CD4-positive, alpha-beta T cell (primary cell): ENCODE data around the gene NEK5. TPM values are rescaled to one million over a fixed set of nuclear protein-coding genes. Genes with fewer than 3 reads are reported as not detected.

ENCODE experiments used
- ATAC-seq: fragments of 200-7000 bp; cut with Tn5 transposase; one replicate; pipeline ENCODE4 v1.10.0; 2022; ENCODE audit warnings: mild to moderate bottlenecking; ENCODE audit not compliant: poor library complexity
- CTCF ChIA-PET: fragments of 350-600 bp; sonication (Branson Sonifier 250); formaldehyde crosslinking; loops from one replicate; lab custom pipeline; 2021; ENCODE audit warnings: antibody characterized with exemption, inconsistent platforms; lab: Charles Lee
- POLR2A ChIA-PET: fragments of 350-600 bp; sonication (Branson Sonifier 250); formaldehyde crosslinking; loops from one replicate; lab custom pipeline; 2021; ENCODE audit warnings: antibody characterized with exemption, inconsistent platforms; lab: Charles Lee
- DNase-seq, 14 experiments: peaks; one replicate each; pipeline ENCODE4 v3.0.0-alpha.2; 2013 to 2020; ENCODE audit warnings: mixed read lengths in 2 of 14
- H3K27ac ChIP-seq, 2 donors: one replicate each; pipeline versions ENCODE4 v1.5.1 to v1.7.0; 2013; ENCODE audit warnings: low read length in 2 of 2, low read depth in 1 of 2, mild to moderate bottlenecking in 1 of 2
- H3K27me3 ChIP-seq, 2 experiments: 1 replicate in 1 of 2; 2 replicates in 1 of 2; pipeline versions ENCODE4 v1.6.1 to v1.7.0; 2013; ENCODE audit warnings: low read length in 2 of 2, control low read depth in 1 of 2, mild to moderate bottlenecking in 1 of 2, moderate library complexity in 1 of 2; ENCODE audit not compliant: insufficient read depth in 2 of 2, control insufficient read depth in 1 of 2
- H3K36me3 ChIP-seq: one replicate; pipeline ENCODE4 v1.6.1; 2013; ENCODE audit warnings: low read length, control low read depth; ENCODE audit not compliant: insufficient read depth
- H3K4me1 ChIP-seq: one replicate; pipeline ENCODE4 v1.6.1; 2013; ENCODE audit warnings: low read length, control low read depth; ENCODE audit not compliant: insufficient read depth
- H3K4me3 ChIP-seq: one replicate; pipeline ENCODE4 v1.5.1; 2013; ENCODE audit warnings: mild to moderate bottlenecking, low read length, moderate library complexity
- H3K9me3 ChIP-seq, 2 experiments: 1 replicate in 1 of 2; 2 replicates in 1 of 2; pipeline versions ENCODE4 v1.6.1 to v1.7.0; 2013; ENCODE audit warnings: low read length in 2 of 2, mild to moderate bottlenecking in 2 of 2, control low read depth in 1 of 2, moderate library complexity in 1 of 2; ENCODE audit not compliant: control insufficient read depth in 1 of 2, insufficient read depth in 1 of 2
- H3K27ac Mint-ChIP-seq: one replicate; pipeline ENCODE4 v1.8.0; 2020; ENCODE audit warnings: mixed read lengths
- H3K27me3 Mint-ChIP-seq: one replicate; pipeline ENCODE4 v1.8.0; 2021; ENCODE audit warnings: mixed read lengths
- H3K36me3 Mint-ChIP-seq: one replicate; pipeline ENCODE4 v1.8.0; 2021; ENCODE audit warnings: low read depth, mixed read lengths
- H3K4me1 Mint-ChIP-seq: one replicate; pipeline ENCODE4 v1.8.0; 2021; ENCODE audit warnings: low read depth, mixed read lengths
- H3K4me3 Mint-ChIP-seq: one replicate; pipeline ENCODE4 v1.8.0; 2020; ENCODE audit warnings: mild to moderate bottlenecking, mixed read lengths
- H3K9me3 Mint-ChIP-seq: one replicate; pipeline ENCODE4 v1.8.0; 2020; ENCODE audit warnings: mixed read lengths
- intact Hi-C, 2 experiments: fragments of 100-400 bp; cut with DNase I in 1 of 2; cut with micrococcal nuclease in 1 of 2; formaldehyde crosslinking; loops; one replicate each; pipeline versions ENCODE4 v1.15.1 to v1.9.0; 2023 to 2025; cut with DNase I, micrococcal nuclease
- total RNA-seq, 174 experiments: library from RNA in 2 of 174; stranded (reverse) in 2 of 174; gene quantifications; one replicate each; pipeline ENCODE4 v1.2.3 and lab custom pipeline; 2021 to 2026
- TF ChIP-seq, protein P1 (sequence below): fragments of 200-600 bp; IDR thresholded peaks from one replicate; pipeline ENCODE4 v1.8.0; 2022; ENCODE audit warnings: antibody characterized with exemption, mild to moderate bottlenecking

The NEK5 gene
- total RNA-seq, 2 experiments from 2014 or later: 0.08 TPM; not detected in 1

DNA sequence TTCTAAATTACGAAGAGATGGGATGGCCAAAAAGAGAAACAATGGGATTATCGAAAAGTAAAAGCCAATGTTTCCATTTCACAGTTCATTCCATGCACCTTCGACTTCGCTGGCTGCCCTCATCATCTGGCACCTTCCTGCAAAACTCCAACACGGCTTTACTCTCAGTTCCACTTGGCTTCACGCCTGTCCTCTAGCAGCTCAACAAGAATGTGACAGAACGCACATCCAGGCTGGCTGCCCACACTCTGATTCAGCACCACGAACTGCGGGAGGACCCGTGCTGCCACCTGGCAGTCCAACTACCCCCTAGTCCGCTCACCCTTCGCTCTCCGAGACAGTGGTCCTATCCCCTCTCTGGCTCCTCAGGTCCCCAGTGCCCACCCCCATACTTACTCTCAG lies 129.4 kb downstream of the NEK5 start:
- peaks cover 4% of the 10 kb centered on the region for H3K4me1 Mint-ChIP-seq
- CTCF ChIA-PET: interaction anchor here (1.4 kb wide), 2 partner anchors 128 to 713 kb away, joined by 3 read pairs; no protein-coding TSS in a partner anchor
- peaks cover 8% of the 10 kb centered on the region for H3K27me3 Mint-ChIP-seq
- DNase-seq: no peak
- Histone ChIP-seq H3K36me3 (no peaks in the 10 kb centered on the region), H3K4me1 (no peaks in the 10 kb centered on the region), H3K4me3 (no peak overlapping the region), H3K27ac (no peak overlapping the region), H3K27me3 (peaks cover 0 to 4% of the 10 kb centered on the region in 2 experiments), H3K9me3 (no peaks in the 10 kb centered on the region)
- no peaks in the 10 kb centered on the region for H3K36me3 Mint-ChIP-seq
- H3K4me3 Mint-ChIP-seq: no peak overlapping the region
- TF ChIP-seq, protein P1, sequence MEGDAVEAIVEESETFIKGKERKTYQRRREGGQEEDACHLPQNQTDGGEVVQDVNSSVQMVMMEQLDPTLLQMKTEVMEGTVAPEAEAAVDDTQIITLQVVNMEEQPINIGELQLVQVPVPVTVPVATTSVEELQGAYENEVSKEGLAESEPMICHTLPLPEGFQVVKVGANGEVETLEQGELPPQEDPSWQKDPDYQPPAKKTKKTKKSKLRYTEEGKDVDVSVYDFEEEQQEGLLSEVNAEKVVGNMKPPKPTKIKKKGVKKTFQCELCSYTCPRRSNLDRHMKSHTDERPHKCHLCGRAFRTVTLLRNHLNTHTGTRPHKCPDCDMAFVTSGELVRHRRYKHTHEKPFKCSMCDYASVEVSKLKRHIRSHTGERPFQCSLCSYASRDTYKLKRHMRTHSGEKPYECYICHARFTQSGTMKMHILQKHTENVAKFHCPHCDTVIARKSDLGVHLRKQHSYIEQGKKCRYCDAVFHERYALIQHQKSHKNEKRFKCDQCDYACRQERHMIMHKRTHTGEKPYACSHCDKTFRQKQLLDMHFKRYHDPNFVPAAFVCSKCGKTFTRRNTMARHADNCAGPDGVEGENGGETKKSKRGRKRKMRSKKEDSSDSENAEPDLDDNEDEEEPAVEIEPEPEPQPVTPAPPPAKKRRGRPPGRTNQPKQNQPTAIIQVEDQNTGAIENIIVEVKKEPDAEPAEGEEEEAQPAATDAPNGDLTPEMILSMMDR: no peak
- no peak for ATAC-seq
- H3K9me3 Mint-ChIP-seq: no peaks in the 10 kb centered on the region
- no peak overlapping the region for H3K27ac Mint-ChIP-seq
- POLR2A ChIA-PET: no interaction called here
- intact Hi-C loops: no loop called here

DNA sequence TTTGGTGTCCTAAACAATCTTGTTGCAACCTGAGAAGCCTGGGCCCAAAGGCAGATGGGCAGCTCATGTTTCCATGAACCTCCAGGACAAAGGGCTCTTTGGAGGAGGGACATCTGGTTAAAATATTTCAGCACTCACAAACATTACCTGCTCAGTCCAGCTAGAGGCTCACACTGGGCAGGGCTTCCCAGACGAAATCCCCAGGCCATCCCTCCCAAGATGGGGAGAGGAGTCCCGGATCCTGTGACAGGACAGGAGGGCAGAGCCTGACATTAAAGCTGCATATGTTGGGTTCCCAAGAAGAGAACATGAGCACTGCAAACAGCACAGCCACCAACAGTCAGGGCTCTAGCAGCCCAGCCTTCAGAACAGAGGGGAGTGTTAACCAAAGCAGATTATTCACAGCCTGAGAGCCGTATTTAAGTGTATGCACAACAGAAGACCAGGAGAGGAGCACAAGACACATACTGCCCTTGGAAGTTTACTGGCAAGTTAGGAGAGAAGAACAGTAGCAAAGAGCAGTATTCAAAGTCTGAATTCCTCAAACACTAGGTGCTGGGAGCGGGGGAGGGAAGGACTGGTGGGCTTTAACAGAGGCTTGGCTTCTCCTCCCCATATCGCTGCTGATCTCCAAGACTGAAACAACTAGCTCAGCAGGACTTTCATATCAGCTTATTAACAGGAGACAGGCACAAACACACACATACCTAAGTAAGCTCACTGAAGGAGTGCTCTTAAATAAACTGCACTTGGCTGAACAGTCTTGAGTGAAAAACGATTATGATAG lies 130.0 kb downstream of the NEK5 start:
- H3K4me3 Mint-ChIP-seq: no peak overlapping the region
- H3K36me3 Mint-ChIP-seq: no peaks in the 10 kb centered on the region
- POLR2A ChIA-PET: no interaction called here
- ATAC-seq (no peak), DNase-seq (no peak)
- H3K27ac Mint-ChIP-seq: no peak overlapping the region
- peaks cover 8% of the 10 kb centered on the region for H3K27me3 Mint-ChIP-seq
- H3K9me3 Mint-ChIP-seq: no peaks in the 10 kb centered on the region
- intact Hi-C loops: no loop called here
- TF ChIP-seq, protein P1: no peak
- Histone ChIP-seq H3K27ac (no peak overlapping the region), H3K4me3 (no peak overlapping the region), H3K36me3 (no peaks in the 10 kb centered on the region), H3K9me3 (no peaks in the 10 kb centered on the region), H3K4me1 (no peaks in the 10 kb centered on the region), H3K27me3 (peaks cover 0 to 4% of the 10 kb centered on the region in 2 experiments)
- CTCF ChIA-PET: interaction anchor here (0.6 to 1.4 kb wide), 3 partner anchors 80 to 713 kb away, joined by 3 read pairs; no protein-coding TSS in a partner anchor
- H3K4me1 Mint-ChIP-seq: peaks cover 4% of the 10 kb centered on the region

DNA sequence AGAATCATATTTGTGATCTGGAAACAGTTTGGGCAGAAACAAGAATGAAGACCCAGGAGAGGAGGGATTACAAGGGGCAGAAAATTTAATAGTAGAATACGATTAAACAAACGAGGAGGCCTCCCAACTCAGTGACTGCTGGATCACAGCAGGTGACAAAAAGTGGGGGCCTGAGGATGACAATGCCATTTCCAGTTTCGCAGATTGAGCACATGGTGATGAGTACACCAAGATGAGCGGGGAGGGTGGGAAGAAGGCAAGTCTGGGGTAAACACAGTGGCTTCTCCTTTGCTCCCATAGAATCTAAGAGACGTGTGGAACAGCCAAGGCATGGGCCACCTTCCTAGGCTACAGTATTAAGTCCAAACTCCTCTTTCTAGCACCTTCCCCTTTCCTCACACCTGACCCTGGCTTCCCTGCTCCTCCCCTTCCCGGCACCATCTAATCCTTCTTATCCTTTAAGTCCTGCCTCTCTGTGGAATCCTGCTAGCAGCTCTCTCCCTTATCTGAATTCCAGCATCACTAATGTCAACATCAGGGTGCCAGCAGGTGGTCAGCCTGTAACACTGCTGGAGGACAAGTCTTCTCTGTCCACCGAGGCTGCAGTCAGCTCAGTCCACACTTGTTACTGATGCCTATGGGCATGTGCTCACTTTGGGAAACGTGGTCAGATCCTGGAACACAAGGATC lies 131.1 kb downstream of the NEK5 start:
- no peaks in the 10 kb centered on the region for H3K36me3 ChIP-seq
- TF ChIP-seq, protein P1: no peak
- H3K27ac ChIP-seq: no peak overlapping the region
- Mint-ChIP-seq H3K4me1 (peaks cover 4% of the 10 kb centered on the region), H3K36me3 (no peaks in the 10 kb centered on the region), H3K27me3 (peaks cover 8% of the 10 kb centered on the region), H3K27ac (no peak overlapping the region), H3K4me3 (no peak overlapping the region), H3K9me3 (no peaks in the 10 kb centered on the region)
- no peak overlapping the region for H3K4me3 ChIP-seq
- POLR2A ChIA-PET: no interaction called here
- peaks cover 0 to 4% of the 10 kb centered on the region in 2 experiments for H3K27me3 ChIP-seq
- intact Hi-C loops: no loop called here
- CTCF ChIA-PET: interaction anchor here (0.6 kb wide), 1 partner anchor 79 kb away, joined by 3 read pairs; no protein-coding TSS in a partner anchor
- no peaks in the 10 kb centered on the region for H3K9me3 ChIP-seq
- DNase-seq (no peak), ATAC-seq (no peak)
- H3K4me1 ChIP-seq: no peaks in the 10 kb centered on the region
